Uterus (tissue), 2 donors: ENCODE data around the gene SLC17A2.

ENCODE experiments used
- POLR2A ChIP-seq, 2 donors: fragments of 450-650 bp; IDR thresholded peaks; one replicate each; pipeline ENCODE4 v1.6.1; 2016; ENCODE audit warnings: antibody characterized with exemption in 2 of 2, mild to moderate bottlenecking in 1 of 2, moderate library complexity in 1 of 2
- TF ChIP-seq, protein P1 (sequence below), 4 experiments: fragments of 200-600 bp in 2 of 4; fragments of 450-650 bp in 2 of 4; sonication (generic) in 2 of 4; IDR thresholded peaks; one replicate each; pipeline ENCODE4 v1.5.1; 2016 to 2019; ENCODE audit warnings: antibody characterized with exemption in 4 of 4, mild to moderate bottlenecking in 2 of 4, moderate library complexity in 1 of 4

- no peak for TF ChIP-seq POLR2A (IDR thresholded peaks at IDR 0.05)
- TF ChIP-seq, protein P1, sequence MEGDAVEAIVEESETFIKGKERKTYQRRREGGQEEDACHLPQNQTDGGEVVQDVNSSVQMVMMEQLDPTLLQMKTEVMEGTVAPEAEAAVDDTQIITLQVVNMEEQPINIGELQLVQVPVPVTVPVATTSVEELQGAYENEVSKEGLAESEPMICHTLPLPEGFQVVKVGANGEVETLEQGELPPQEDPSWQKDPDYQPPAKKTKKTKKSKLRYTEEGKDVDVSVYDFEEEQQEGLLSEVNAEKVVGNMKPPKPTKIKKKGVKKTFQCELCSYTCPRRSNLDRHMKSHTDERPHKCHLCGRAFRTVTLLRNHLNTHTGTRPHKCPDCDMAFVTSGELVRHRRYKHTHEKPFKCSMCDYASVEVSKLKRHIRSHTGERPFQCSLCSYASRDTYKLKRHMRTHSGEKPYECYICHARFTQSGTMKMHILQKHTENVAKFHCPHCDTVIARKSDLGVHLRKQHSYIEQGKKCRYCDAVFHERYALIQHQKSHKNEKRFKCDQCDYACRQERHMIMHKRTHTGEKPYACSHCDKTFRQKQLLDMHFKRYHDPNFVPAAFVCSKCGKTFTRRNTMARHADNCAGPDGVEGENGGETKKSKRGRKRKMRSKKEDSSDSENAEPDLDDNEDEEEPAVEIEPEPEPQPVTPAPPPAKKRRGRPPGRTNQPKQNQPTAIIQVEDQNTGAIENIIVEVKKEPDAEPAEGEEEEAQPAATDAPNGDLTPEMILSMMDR (IDR thresholded peaks at IDR 0.05), result no peak
Observed at GRCh38 chr6:25911351-25911750, 19.1 kb downstream of the SLC17A2 start.
